Liver (tissue), 3 donors: ENCODE measurements around the gene OPRL1.

Experiments
- EGR1 ChIP-seq, 2 donors: IDR thresholded peaks; 2 replicates each; pipeline ENCODE4 v1.6.1; 2016 to 2018; ENCODE audit warnings: antibody characterized with exemption in 2 of 2, low read depth in 2 of 2
- JUND ChIP-seq, 2 donors: IDR thresholded peaks; 2 replicates each; pipeline ENCODE4 v1.6.1; 2016; ENCODE audit warnings: antibody characterized with exemption in 2 of 2
- SP1 ChIP-seq: IDR thresholded peaks from 2 replicates; pipeline ENCODE4 v1.6.1; 2018; ENCODE audit warnings: antibody characterized with exemption, mild to moderate bottlenecking
- TF ChIP-seq, protein P1 (sequence below): fragments of 150-350 bp; IDR thresholded peaks from 2 replicates; pipeline ENCODE4 v1.5.1; 2017; ENCODE audit warnings: improper control_type of control experiment, low read depth, low read length; ENCODE audit not compliant: missing input control
- TF ChIP-seq, protein P2 (sequence below): IDR thresholded peaks from 2 replicates; pipeline ENCODE4 v1.6.1; 2016; ENCODE audit warnings: antibody characterized with exemption
- TF ChIP-seq, protein P3 (sequence below): IDR thresholded peaks from 2 replicates; pipeline ENCODE4 v1.6.1; 2016; ENCODE audit warnings: antibody characterized with exemption
- TF ChIP-seq, protein P4 (sequence below): IDR thresholded peaks from 2 replicates; pipeline ENCODE4 v1.6.1; 2016; ENCODE audit warnings: antibody characterized with exemption, mild to moderate bottlenecking
- donor health status: healthy.
- donor health status: healthy.

DNA sequence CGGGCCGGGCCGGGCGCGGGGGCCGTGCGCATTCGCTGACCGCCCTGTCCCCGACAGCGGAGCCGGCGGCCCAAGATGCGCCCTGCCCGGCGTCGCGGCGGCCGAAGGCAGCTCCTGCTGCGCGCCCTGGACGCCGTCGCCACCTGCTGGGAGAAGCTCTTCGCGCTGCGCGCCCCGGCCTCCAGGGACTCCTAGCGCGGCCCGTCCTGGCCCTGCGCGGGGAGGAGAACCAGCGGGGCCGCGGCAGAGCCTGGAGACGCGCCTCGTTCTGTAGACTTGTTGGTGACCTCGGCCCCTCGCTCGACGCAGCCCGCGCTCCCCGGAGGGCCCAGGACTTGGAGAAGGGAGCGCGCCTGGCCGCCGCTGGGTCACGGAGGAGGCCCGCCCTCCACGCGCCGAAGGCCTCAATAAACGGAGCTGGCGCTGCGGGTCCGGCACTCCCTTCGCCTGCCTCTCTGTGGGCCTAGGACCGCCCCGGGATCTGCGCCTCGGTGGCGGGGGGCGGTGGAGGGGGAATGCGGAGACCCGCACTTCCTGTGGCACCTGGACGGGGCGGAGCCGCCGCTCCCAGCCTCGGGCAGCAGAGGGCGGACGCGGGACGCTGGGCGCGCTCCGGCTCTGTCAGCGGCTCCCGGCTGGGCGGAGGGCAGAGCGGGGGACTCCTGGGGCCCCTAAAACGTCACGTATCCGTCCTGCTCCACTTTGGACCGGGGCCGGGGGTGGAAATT is 41.2 kb upstream of the OPRL1 start:
- TF ChIP-seq, protein P1, sequence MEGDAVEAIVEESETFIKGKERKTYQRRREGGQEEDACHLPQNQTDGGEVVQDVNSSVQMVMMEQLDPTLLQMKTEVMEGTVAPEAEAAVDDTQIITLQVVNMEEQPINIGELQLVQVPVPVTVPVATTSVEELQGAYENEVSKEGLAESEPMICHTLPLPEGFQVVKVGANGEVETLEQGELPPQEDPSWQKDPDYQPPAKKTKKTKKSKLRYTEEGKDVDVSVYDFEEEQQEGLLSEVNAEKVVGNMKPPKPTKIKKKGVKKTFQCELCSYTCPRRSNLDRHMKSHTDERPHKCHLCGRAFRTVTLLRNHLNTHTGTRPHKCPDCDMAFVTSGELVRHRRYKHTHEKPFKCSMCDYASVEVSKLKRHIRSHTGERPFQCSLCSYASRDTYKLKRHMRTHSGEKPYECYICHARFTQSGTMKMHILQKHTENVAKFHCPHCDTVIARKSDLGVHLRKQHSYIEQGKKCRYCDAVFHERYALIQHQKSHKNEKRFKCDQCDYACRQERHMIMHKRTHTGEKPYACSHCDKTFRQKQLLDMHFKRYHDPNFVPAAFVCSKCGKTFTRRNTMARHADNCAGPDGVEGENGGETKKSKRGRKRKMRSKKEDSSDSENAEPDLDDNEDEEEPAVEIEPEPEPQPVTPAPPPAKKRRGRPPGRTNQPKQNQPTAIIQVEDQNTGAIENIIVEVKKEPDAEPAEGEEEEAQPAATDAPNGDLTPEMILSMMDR, result peak; percentile 67
- TF ChIP-seq, protein P2, sequence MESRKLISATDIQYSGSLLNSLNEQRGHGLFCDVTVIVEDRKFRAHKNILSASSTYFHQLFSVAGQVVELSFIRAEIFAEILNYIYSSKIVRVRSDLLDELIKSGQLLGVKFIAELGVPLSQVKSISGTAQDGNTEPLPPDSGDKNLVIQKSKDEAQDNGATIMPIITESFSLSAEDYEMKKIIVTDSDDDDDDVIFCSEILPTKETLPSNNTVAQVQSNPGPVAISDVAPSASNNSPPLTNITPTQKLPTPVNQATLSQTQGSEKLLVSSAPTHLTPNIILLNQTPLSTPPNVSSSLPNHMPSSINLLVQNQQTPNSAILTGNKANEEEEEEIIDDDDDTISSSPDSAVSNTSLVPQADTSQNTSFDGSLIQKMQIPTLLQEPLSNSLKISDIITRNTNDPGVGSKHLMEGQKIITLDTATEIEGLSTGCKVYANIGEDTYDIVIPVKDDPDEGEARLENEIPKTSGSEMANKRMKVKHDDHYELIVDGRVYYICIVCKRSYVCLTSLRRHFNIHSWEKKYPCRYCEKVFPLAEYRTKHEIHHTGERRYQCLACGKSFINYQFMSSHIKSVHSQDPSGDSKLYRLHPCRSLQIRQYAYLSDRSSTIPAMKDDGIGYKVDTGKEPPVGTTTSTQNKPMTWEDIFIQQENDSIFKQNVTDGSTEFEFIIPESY, result no peak
- TF ChIP-seq EGR1 (IDR thresholded peaks at IDR 0.05; ENCODE audit: low read depth in 2 of 2), result no peak
- TF ChIP-seq, protein P3, sequence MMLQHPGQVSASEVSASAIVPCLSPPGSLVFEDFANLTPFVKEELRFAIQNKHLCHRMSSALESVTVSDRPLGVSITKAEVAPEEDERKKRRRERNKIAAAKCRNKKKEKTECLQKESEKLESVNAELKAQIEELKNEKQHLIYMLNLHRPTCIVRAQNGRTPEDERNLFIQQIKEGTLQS, result no peak
- TF ChIP-seq SP1, result no peak
- TF ChIP-seq, protein P4, sequence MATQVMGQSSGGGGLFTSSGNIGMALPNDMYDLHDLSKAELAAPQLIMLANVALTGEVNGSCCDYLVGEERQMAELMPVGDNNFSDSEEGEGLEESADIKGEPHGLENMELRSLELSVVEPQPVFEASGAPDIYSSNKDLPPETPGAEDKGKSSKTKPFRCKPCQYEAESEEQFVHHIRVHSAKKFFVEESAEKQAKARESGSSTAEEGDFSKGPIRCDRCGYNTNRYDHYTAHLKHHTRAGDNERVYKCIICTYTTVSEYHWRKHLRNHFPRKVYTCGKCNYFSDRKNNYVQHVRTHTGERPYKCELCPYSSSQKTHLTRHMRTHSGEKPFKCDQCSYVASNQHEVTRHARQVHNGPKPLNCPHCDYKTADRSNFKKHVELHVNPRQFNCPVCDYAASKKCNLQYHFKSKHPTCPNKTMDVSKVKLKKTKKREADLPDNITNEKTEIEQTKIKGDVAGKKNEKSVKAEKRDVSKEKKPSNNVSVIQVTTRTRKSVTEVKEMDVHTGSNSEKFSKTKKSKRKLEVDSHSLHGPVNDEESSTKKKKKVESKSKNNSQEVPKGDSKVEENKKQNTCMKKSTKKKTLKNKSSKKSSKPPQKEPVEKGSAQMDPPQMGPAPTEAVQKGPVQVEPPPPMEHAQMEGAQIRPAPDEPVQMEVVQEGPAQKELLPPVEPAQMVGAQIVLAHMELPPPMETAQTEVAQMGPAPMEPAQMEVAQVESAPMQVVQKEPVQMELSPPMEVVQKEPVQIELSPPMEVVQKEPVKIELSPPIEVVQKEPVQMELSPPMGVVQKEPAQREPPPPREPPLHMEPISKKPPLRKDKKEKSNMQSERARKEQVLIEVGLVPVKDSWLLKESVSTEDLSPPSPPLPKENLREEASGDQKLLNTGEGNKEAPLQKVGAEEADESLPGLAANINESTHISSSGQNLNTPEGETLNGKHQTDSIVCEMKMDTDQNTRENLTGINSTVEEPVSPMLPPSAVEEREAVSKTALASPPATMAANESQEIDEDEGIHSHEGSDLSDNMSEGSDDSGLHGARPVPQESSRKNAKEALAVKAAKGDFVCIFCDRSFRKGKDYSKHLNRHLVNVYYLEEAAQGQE, result no peak
- TF ChIP-seq JUND (IDR thresholded peaks at IDR 0.05), result no peak
